OCI-LY1 (cell line): ENCODE measurements around the gene HAUS8.
"Not testable (repeated sequence)": the region's sequence is repeated elsewhere in the genome, so short reads cannot be mapped to it uniquely, and the experiment has no call there.

Experiments
- EZH2 ChIP-seq: fragments of 200-600 bp; sonication (generic), shearing (Covaris generic); IDR thresholded peaks from 2 replicates; pipeline ENCODE4 v1.8.0; 2017; ENCODE audit warnings: borderline replicate concordance, mixed run types, mild to moderate bottlenecking, antibody characterized with exemption, low read length, moderate library complexity, mixed read lengths
- TF ChIP-seq, protein P1 (sequence below): fragments of 200-600 bp; sonication (generic), shearing (Covaris generic); IDR thresholded peaks from 2 replicates; pipeline ENCODE4 v1.5.1; 2017; ENCODE audit warnings: mild to moderate bottlenecking, antibody characterized with exemption, low read length, moderate library complexity, mixed read lengths

DNA sequence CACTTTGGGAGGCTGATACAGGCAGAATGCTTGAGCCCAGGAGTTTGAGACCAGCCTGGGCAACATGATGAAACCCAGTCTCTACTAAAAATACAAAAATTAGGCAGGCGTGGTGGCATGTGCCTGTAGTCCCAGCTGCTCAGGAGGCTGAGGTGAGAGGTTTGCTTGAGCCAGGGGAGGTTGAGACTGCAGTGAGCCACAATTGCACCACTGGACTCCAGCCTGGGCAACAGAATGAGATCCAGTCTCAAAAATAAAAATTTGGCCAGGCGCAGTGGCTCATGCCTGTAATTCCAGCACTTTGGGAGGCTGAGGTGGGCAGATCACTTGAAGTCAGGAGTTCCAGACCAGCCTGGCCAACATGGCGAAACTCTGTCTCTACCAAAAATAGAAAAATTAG is 19.4 kb upstream of the HAUS8 start:
- TF ChIP-seq, protein P1, sequence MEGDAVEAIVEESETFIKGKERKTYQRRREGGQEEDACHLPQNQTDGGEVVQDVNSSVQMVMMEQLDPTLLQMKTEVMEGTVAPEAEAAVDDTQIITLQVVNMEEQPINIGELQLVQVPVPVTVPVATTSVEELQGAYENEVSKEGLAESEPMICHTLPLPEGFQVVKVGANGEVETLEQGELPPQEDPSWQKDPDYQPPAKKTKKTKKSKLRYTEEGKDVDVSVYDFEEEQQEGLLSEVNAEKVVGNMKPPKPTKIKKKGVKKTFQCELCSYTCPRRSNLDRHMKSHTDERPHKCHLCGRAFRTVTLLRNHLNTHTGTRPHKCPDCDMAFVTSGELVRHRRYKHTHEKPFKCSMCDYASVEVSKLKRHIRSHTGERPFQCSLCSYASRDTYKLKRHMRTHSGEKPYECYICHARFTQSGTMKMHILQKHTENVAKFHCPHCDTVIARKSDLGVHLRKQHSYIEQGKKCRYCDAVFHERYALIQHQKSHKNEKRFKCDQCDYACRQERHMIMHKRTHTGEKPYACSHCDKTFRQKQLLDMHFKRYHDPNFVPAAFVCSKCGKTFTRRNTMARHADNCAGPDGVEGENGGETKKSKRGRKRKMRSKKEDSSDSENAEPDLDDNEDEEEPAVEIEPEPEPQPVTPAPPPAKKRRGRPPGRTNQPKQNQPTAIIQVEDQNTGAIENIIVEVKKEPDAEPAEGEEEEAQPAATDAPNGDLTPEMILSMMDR = not testable (repeated sequence)
- TF ChIP-seq EZH2 = not testable (repeated sequence)
